NCI-H1048 (cell line): ENCODE results near the gene PRAMEF27.
"Not testable (repeated sequence)": the region's sequence is repeated elsewhere in the genome, so short reads cannot be mapped to it uniquely, and the experiment has no call there.

Experiments used
- DNase-seq: peaks from one replicate; lab custom pipeline; 2025; lab: John Stamatoyannopoulos, UW

PRAMEF27 gene

DNA sequence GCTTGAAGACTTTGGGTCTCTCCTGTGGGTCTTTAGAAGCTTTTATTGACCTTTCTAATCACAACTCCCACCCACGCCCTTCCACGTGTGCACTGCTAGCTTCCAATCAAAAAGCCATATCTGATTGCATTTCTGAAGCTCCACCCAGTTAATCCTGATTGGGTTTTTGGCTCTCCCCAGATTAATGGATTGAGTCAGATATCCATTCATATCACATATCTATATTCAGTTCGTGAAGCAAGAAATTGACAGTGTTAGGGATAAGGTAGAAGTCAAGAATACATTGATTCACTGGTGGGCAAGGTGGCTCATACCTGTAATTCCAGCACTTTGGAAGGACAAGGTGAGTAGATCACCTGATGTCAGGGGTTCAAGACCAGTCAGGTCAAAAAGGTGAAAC, at the start of gene PRAMEF27:
Gene PRAMEF27, minus strand, starts transcription at position 101 of the 400 bp plus-strand sequence. CDS start 2,916 bp downstream, outside the sequence.
- not testable (repeated sequence) for DNase-seq

DNA sequence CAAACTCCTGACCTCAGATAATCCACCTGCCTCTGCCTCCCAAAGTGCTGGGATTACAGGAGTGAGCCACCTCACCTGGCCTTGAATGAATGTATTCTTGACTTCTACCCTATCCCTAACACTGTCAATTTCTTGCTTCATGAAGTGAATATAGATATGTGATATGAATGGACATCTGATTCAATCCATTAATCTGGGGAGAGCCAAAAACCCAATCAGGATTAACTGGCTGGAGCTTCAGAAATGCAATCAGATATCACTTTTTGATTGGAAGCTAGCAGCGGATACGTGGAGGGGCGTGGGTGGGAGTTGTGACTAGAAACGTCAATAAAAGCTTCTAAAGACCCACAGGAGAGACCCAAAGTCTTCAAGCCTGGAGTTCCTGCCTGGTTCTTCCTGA, 14.1 kb upstream of the PRAMEF27 start, which contains the start of gene PRAMEF25:
Gene PRAMEF25, plus strand, starts transcription at position 301 of the 400 bp plus-strand sequence. CDS start 2,920 bp downstream, outside the sequence.
- not testable (repeated sequence) for DNase-seq

DNA sequence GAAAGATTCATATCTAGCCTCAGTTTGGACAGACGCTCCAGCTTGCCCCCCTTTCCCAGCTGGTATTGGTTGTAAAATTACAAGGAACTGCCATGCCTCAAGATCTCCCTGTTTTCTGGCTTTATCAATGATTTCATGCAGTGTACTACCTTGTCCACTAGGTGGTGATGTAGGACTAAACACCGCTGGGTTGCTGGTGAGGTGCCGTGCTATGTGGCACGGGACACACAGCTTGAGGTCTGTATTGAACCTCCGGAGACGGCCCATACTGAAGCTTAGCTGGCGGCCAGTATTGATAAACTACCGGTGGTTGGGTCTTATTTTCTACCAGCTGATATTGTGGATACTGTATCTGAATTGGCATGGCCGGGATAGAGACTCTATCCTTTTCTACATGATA, 36.5 kb downstream of the PRAMEF27 start:
- not testable (repeated sequence) for DNase-seq

DNA sequence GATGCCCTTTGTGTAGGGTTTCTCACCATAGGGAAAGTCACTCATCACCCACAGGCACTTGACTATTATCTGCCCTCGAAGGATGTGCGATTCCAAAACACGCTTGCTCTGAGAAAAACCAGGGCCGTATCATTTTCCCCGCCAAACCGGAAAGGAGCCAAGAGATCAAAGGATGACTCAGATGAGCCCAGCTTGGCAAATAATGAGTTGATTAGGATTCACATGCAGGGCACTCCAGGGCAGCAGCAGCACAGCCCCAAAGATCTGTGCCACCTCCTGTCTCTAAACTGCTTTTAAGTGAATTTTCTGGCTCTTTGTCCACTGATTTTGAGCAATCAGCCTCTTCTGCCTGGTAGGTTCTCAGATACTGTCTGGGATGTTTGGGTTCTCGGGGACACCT, 44.4 kb downstream of the PRAMEF27 start:
- not testable (repeated sequence) for DNase-seq

DNA sequence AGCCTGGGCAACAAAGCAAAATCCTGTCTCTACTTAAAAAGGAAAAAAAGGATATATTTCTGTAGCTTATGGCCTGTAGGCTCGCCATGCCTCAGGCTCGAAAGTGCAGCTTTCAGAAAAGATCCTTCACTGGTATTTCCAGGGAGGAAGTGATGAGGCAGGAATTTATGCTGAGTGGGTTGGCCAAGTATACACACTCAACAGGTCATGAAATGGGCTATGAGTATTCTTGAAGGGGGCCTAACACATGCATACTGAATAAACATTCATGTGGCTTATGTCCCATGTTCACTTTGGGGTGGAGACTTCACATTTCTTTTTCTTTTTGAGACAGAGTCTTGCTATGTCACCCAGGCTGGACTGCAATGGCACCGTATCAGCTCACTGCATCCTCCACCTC, 47.0 kb downstream of the PRAMEF27 start:
- not testable (repeated sequence) for DNase-seq

DNA sequence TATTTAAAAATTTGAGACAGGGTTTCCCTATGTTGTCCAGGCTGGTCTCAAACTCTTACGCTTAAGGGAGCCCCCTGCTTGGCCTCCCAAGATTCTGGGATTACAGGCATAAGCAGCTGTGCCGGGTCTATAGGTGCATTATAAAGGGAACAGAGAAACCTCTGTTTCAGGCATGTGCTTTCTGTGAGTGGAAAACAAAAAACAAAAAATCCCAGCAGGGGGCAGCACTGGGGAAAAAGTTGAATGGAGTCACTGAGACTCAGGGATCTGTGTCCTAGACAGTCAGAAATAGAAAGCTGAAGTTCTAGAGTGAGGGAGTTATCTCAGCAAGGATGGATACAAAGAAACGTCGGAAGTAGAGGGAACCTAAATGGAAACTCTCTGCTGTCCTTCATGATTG, 50.6 kb downstream of the PRAMEF27 start:
- not testable (repeated sequence) for DNase-seq
